ENCODE data around the gene TAOK3. TPM values are rescaled to one million over a fixed set of nuclear protein-coding genes. Genes with fewer than 3 reads are reported as not detected.

The TAOK3 gene
- total RNA-seq, 1 donor from 2014 or later: 28.6 TPM

DNA sequence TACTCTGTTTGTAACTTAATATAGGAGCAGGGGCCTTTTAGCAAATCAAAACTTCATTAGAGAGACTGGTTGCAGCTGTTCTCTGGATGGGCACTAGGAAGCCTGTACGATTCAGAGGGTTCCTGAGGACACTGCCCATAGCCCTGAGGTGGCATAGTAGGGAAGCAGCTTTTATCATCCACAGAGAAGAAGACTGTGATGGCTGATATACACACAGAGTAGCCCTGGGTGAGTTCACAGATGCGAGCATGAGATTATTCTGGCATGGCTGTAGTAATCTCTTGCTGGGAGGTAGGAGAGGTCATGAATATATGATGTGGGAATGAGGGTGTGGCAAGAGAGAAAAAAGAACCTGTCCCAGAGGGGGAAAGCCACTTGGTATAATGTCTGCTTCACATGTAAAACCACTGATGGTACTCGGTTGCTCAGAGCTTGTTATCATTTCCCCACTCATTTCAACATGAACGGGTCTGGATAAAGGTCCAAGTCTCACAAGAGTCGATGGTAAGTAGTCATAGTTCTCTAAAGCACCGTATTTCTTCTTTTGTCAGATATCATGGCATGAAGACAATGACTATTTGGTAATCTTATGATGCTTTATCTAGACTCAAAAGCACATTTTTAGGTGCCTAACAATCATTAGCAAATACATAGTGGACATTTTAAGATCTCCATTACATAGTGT, 184.8 kb downstream of the TAOK3 start:
- DNase-seq (ENCODE audit: extremely low spot score, unreplicated experiment): no peak
- peaks cover 46% of the 10 kb centered on the region for H3K4me1 Mint-ChIP-seq (ENCODE audit: unreplicated experiment)
- TF ChIP-seq, protein P1, sequence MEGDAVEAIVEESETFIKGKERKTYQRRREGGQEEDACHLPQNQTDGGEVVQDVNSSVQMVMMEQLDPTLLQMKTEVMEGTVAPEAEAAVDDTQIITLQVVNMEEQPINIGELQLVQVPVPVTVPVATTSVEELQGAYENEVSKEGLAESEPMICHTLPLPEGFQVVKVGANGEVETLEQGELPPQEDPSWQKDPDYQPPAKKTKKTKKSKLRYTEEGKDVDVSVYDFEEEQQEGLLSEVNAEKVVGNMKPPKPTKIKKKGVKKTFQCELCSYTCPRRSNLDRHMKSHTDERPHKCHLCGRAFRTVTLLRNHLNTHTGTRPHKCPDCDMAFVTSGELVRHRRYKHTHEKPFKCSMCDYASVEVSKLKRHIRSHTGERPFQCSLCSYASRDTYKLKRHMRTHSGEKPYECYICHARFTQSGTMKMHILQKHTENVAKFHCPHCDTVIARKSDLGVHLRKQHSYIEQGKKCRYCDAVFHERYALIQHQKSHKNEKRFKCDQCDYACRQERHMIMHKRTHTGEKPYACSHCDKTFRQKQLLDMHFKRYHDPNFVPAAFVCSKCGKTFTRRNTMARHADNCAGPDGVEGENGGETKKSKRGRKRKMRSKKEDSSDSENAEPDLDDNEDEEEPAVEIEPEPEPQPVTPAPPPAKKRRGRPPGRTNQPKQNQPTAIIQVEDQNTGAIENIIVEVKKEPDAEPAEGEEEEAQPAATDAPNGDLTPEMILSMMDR (IDR thresholded peaks at IDR 0.05): no peak
- no peaks in the 10 kb centered on the region for H3K9me3 Mint-ChIP-seq (ENCODE audit: unreplicated experiment)
- H3K4me3 Mint-ChIP-seq (ENCODE audit: unreplicated experiment): peak overlapping the region; percentile 33
- peaks cover 2% of the 10 kb centered on the region for H3K36me3 Mint-ChIP-seq (ENCODE audit: unreplicated experiment)
- peak overlapping the region; percentile 6 for H3K27ac Mint-ChIP-seq (ENCODE audit: unreplicated experiment)
- no peaks in the 10 kb centered on the region for H3K27me3 Mint-ChIP-seq (ENCODE audit: unreplicated experiment)

DNA sequence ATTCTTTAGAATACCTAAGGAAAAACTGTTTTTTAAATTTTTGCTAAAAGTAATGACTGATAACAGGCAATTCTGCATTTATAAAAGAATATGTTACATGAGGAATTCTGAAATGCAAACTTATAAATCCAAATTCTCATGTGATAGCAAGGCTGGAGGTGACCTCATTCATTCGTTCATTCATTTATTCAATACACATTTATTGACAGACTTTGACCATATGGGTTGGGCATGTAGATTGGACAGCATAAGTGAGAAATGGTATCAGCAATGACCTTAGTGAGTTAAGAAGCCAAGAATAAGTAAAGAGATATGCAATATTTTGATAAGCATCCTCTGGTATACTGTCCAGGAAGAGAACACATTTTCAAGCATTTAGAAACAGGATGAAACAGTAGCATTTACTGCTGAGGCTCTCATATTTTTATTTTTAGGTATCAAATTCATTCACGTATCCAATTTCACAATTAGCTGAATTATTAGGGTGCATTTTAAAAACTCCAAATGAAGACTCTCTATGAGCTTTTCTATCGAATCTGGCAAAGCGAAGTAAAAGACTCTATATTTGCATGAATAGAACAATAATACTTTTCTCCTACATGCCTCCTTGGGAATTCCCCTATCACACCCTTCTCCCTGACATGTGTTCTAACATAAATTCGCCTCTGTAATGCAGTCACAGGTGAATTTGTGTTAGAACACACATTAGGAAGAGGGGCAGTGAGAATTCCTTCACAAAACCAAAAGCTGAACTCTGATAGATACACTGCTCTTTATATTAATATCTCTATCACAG, 186.9 kb downstream of the TAOK3 start:
- Mint-ChIP-seq H3K36me3 (ENCODE audit: unreplicated experiment) (peaks cover 9% of the 10 kb centered on the region), H3K4me3 (ENCODE audit: unreplicated experiment) (no peak overlapping the region), H3K9me3 (ENCODE audit: unreplicated experiment) (no peaks in the 10 kb centered on the region), H3K27me3 (ENCODE audit: unreplicated experiment) (no peaks in the 10 kb centered on the region), H3K27ac (ENCODE audit: unreplicated experiment) (no peak overlapping the region), H3K4me1 (ENCODE audit: unreplicated experiment) (peaks cover 52% of the 10 kb centered on the region)
- TF ChIP-seq, protein P1 (IDR thresholded peaks at IDR 0.05): no peak
- no peak for DNase-seq (ENCODE audit: extremely low spot score, unreplicated experiment)

DNA sequence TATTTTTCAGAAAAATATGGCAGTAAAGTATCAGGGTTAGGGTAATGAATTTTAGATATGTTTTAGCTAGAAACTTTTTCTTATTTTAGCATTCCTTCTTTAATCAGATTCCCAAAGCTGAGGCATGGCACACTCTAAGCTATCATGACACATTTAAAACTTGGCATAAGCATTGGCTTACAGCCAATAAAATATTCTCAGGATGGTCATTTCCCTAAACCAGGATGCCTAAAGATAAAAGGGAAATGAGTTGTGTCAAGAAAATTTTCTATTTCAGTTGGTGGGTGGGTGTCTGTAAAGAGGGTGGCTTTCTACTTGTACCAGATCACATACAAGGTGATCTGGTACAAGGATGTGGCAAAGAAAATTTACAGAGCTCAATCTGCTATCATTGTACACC, 189.0 kb downstream of the TAOK3 start:
- DNase-seq (ENCODE audit: extremely low spot score, unreplicated experiment): no peak
- no peak overlapping the region for H3K4me3 Mint-ChIP-seq (ENCODE audit: unreplicated experiment)

DNA sequence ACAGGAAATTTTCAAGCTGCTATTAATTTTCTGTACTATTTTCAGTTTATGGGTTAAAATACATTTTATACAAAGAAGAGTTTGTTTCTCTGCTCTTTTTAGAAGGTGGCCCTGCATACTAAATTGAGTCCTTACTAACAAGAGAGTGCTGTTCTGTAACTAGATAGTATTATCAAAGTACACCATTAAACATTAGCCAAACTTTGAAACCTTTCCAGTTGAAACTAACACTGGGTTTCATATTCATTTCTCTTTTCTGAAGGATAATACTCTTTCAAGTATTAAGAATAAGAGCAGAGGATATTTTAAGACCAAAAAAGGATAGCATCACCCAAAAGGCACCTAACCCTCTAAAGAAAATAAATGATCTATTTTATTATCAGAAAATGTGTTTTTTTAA, 189.6 kb downstream of the TAOK3 start:
- H3K27ac Mint-ChIP-seq (ENCODE audit: unreplicated experiment): peak overlapping the region; percentile 77
- no peak for DNase-seq (ENCODE audit: extremely low spot score, unreplicated experiment)
- peaks cover 12% of the 10 kb centered on the region for H3K36me3 Mint-ChIP-seq (ENCODE audit: unreplicated experiment)
- no peaks in the 10 kb centered on the region for H3K9me3 Mint-ChIP-seq (ENCODE audit: unreplicated experiment)
- no peak overlapping the region for H3K4me3 Mint-ChIP-seq (ENCODE audit: unreplicated experiment)
- H3K27me3 Mint-ChIP-seq (ENCODE audit: unreplicated experiment): no peaks in the 10 kb centered on the region
- TF ChIP-seq, protein P1 (IDR thresholded peaks at IDR 0.05): no peak
- H3K4me1 Mint-ChIP-seq (ENCODE audit: unreplicated experiment): peaks cover 28% of the 10 kb centered on the region

More for the DNA sequence above, 189.0 kb downstream of the TAOK3 start:
- peaks cover 14% of the 10 kb centered on the region for H3K36me3 Mint-ChIP-seq (ENCODE audit: unreplicated experiment)
- H3K27me3 Mint-ChIP-seq (ENCODE audit: unreplicated experiment): no peaks in the 10 kb centered on the region
- H3K4me1 Mint-ChIP-seq (ENCODE audit: unreplicated experiment): peaks cover 33% of the 10 kb centered on the region
- TF ChIP-seq, protein P1 (IDR thresholded peaks at IDR 0.05): no peak
- H3K9me3 Mint-ChIP-seq (ENCODE audit: unreplicated experiment): no peaks in the 10 kb centered on the region
- no peak overlapping the region for H3K27ac Mint-ChIP-seq (ENCODE audit: unreplicated experiment)

DNA sequence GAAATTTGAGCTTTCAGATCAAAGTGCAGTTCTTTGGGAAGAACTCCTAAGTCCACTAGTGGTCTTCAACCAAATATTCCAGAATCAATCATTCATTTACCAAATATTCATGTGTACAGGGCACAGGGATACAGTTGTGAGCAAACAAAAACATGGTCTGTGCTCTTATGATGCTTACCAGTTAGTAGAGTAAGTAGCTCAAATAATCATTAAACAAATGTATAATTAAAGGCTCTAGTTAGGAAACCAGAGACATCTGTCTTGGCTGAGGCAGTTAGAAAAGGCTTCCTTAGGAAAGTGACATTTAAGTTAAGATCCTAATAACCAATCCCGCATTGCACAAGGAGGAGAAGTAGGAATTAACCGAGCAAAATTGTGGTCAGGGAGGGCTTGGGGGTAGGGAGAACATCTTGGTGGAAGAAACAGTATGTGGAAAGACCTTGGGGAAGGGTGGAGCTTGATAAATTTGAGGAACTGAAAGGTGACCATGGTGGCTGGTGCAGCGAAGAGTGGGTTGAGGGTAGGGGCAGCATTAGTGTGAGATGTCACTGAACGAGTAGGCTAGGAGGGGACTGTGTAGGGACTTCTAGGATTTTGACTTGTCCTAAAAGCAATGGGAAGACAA, 196.8 kb downstream of the TAOK3 start:
- no peaks in the 10 kb centered on the region for H3K27me3 Mint-ChIP-seq (ENCODE audit: unreplicated experiment)
- peaks cover 35% of the 10 kb centered on the region for H3K36me3 Mint-ChIP-seq (ENCODE audit: unreplicated experiment)
- TF ChIP-seq, protein P1 (IDR thresholded peaks at IDR 0.05): no peak
- no peaks in the 10 kb centered on the region for H3K9me3 Mint-ChIP-seq (ENCODE audit: unreplicated experiment)
- no peak overlapping the region for H3K27ac Mint-ChIP-seq (ENCODE audit: unreplicated experiment)
- H3K4me1 Mint-ChIP-seq (ENCODE audit: unreplicated experiment): no peaks in the 10 kb centered on the region
- no peak overlapping the region for H3K4me3 Mint-ChIP-seq (ENCODE audit: unreplicated experiment)
- DNase-seq (ENCODE audit: extremely low spot score, unreplicated experiment): no peak
